HG03571 (cell line): ENCODE data around the gene RIPOR3.
"Not testable (repeated sequence)": the region's sequence is repeated elsewhere in the genome, so short reads cannot be mapped to it uniquely, and the experiment has no call there.

Experiments
- ATAC-seq: cut with Tn5 transposase; IDR thresholded peaks from one replicate; pipeline ENCODE4 v1.9.1; 2021; ENCODE audit not compliant: unreplicated experiment

RIPOR3 gene

DNA sequence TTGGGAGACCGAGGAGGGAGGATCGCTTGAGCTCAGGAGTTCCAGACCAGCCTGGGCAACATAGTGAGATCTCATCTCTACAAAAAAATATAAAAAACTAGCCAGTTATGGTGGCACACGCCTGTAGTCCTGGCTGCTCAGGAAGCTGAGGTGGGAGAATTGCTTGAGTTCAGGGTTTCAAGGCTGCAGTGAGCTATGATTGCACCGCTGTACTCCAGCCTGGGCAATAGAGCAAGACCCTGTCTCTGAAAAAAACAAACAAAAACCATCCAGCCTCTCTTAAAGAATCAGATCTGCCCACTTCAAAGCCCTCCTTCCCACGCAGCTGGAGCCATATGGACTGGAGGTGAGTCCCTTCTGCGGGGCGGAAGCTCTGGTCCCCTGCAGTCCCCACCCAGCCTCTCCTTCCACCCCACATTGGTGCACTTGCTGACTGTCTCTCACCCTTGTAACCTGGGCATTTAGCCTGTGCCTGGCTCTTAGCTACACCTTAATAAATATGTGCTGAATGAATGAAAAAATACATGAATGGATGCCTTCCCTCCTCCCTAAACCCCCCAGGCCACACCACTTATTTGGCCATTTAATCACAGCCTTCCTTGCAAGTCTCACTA lies 32.9 kb upstream of the RIPOR3 start:
- no peak for ATAC-seq

- no peak for ATAC-seq
Observed at GRCh38 chr20:50723672-50724071, 32.3 kb upstream of the RIPOR3 start.

DNA sequence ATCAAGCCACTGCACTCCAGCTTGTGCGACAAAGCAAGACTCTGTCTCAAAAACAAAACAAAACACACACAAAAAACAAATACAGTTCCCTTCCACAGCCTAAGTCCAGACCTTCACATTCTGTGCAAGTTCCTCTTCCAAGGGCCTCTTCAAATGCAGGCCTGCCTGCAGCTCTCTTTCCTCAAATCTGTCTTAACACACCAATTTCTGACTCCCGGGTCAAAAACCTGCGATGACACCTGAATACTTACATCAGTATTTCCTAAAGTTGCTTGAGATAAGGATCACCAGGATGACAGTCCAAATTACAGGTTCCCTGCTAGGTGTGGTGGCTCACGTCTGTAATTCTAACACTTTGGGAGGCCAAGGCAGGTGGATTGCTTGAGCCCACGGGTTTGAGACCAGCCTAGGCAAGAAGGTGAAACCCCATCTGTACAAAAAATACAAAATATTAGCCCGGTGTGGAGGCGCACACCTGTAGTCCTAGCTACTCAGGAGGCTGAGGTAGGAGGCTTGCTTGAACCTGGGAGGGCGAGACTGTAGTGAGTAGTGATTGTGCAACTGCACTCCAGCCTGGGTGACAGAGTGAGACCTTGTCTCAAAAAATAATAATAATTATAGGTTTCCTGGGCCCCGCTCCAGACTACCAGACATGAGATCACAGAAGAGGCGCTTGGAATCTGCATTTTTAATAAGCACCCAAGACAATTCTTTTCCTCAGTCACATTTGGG lies 31.2 kb upstream of the RIPOR3 start:
- ATAC-seq = no peak

- ATAC-seq = no peak
Observed at GRCh38 chr20:50721881-50722281, 30.5 kb upstream of the RIPOR3 start.

GRCh38 chr20:50720582-50720981 lies 29.2 kb upstream of the RIPOR3 start:
- ATAC-seq = no peak

DNA sequence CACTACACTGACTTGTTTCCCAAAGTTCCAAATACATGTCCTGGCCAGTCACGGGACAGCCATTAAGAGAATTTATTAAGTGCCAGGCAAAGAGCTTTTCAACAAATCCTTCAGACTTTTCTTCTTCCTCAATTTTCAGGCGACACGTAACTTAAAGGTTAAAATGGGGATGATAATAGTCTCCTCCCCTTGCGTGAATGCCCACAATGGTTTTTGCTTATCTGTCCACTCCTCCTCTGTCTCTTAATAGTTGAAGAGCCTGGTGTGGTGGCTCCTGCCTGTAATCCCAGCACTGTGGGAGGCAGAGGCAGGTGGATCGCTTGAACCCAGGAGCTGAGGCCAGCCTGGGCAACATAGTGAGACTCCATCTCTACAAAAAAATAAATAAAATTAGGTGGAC lies 28.7 kb upstream of the RIPOR3 start:
- no peak for ATAC-seq

DNA sequence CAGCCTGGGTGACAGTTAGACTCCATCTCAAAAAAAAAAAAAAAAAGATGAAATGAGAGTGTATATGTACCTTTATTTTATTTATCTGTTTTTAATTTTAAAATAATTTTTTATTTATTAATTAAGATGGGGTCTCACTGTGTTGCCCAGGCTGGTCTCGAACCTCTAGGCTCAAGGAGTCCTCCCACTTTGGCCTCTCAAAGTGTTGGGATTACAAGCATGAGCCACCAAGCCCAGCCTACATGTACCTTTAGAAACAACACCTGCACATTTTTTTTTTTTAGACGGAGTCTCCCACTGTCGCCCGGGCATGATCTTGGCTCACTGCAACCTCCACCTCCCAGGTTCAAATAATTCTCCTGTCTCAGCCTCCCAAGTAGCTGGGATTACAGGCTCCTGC lies 28.0 kb upstream of the RIPOR3 start:
- no peak for ATAC-seq

DNA sequence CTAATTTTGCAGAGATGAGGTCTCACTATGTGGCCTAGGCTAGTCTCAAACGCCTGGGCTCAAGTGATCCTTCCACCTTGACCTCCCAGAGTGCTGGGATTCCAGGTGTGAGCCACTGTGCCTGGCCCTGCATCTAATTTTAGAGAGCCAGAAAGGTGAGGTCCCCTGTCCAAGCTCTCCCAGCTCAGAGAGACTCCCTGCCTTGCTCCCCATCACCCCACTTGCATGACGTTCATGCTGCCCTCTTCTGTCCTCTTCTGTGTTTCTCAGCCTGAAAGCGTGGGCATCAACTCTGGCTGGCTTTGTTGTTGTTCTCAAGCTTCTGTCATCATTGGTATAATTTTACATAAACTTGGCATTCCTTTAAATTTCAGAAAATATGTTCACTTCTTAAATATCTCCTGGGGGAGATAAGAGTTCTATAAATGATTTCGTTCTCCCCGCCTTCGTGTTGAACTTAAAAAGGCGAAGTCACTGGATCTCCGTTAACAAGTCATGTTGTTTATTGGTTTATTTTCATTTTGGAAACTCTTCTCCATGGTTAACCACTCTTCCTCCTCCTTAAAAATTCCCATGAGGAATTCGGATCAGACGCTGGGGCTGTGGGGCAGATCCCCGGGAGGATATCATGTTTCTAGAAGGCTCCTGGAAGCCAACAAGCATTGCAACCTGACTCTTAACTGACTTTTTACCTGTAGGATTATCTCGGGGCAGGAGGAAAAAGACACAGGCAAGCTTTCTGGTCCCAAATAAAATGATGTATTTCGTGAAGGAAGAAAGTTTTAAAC lies 26.8 kb upstream of the RIPOR3 start:
- ATAC-seq = no peak

DNA sequence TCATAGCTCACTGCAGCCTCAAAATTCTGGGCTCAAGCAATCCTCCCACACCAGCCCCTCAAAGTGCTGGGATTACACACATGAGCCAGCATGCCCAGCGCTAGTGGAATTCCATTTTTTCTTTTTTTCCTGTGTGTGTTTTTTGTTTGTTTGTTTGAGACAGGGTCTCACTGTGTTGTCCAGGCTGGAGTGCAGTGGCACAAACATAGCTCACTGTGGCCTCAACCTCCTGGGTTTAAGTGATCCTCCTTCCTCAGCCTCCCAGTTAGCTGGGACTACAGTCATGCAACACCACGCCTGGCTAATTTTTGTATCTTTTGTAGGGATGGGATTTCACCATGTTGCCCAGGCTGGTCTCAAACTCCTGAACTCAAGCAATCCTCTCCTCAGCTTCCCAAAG lies 26.0 kb upstream of the RIPOR3 start:
- no peak for ATAC-seq

GRCh38 chr20:50716518-50716917 lies 25.2 kb upstream of the RIPOR3 start:
- ATAC-seq = no peak

DNA sequence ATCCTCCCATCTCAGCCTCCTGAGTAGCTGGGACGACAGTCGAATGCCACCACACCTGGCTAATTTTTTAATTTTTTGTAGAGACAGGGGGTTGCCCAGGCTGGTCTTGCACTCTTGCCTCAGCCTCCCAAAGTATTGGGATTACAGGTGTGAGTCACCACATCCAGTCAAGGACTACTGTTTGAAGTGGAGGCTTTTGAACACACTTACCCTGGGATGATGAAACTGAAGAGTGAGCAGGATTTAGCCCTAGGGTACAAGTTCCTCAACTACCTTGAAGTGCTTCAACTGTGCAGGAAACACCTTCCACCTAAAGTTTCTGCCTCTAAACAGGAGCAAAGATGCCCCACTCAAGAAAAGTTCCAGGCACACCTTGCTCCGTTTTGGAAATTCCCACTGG lies 24.4 kb upstream of the RIPOR3 start:
- no peak for ATAC-seq

DNA sequence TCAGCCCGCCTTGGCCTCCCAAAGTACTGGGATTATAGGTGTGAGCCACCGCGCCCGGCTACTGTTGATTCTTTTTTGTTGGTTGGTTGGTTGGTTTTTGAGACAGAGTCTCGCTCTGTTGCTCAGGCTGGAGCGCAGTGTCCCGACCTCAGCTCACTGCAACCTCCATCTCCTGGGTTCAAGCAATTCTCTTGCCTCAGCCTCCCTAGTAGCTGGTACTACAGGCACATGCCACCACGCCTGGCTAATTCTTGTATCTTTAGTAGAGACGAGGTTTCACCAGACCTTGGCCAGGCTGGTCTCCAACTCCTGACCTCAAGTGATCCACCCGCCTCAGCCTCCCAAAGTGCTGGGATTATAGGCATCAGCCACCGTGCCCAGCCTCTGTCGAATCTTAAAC lies 23.1 kb upstream of the RIPOR3 start:
- ATAC-seq = not testable (repeated sequence)

DNA sequence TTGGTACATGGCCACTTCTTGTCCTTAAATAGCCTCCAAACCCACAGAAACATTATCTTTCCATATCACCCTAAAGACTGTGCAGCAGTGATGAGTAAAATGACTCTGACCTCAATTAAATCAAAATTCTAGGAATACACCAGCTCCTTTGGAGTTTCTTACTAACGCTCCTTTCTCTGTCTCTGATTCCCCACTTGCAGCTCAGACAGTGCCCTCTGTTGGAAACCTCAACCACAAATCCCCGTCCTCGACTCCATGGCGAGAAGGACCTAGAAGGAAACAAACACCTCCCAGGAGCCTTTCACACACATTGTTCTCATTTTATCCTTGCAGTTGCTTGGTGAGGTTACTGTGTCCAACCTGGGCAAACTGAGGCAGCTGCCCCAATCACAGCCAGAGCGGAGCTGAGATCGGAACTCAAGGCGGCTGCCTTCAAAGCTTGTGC lies 22.3 kb upstream of the RIPOR3 start:
- ATAC-seq = no peak

- ATAC-seq = no peak
Observed at GRCh38 chr20:50712771-50713656, 21.7 kb upstream of the RIPOR3 start.

DNA sequence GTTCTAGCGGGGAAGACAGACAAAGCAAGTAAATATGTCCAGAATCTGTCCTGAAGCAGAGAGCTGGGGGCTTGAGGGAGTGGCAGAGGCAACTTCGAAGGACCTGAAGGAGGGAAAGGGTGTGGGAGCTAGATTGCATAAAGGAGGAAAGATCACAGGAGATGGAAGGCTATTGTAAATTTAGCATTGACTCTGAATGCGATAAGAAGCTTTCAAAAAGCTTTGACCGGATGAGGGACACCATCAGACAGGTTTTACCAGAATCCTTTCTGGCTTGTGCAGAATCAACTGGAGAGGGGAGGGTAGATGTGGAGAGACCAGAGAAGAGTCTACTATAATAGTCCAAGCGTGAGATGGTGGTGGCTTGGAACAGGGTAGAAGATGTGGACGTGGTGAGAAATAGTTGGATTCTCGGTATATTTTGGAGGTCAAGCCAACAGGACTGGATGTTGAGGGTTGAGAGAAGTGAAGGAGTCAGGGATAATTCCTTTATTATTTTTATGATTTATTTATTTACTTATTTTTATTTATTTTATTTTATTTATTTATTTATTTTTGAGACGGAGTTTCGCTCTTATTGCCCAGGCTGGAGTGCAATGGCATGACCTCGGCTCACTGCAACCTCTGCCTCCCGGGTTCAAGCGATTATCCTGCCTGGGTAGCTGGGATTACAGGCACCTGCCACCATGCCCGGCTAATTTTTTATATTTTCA lies 19.9 kb upstream of the RIPOR3 start:
- ATAC-seq = no peak

- no peak for ATAC-seq
Observed at GRCh38 chr20:50710492-50711063, 19.2 kb upstream of the RIPOR3 start.

GRCh38 chr20:50709636-50709973 lies 18.3 kb upstream of the RIPOR3 start:
- no peak for ATAC-seq

GRCh38 chr20:50708845-50709635 lies 17.7 kb upstream of the RIPOR3 start:
- ATAC-seq = no peak

DNA sequence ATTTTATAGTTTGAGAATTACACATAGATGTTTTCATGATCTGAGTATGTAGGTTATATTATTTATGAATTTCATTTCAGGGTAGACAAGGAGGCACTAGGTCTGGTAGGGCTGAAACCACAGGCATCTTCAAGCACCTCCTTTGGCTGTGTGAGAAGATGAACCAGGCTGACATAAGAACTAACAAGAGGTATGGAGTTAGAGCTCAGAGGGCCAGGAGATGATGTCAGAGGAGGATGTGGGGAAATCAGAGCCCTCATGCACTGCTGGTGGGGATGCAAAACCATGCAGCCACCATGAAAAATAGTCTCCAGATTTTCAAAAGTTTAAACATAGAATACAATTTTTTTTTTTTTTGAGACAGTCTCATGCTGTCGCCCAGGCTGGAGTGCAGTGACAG lies 13.6 kb upstream of the RIPOR3 start:
- ATAC-seq = no peak
